Islet precursor cell (in vitro differentiated cells): Measurements from ENCODE around the gene RNF213.

ENCODE experiments used
- DNase-seq: peaks from one replicate; pipeline ENCODE4 v3.0.0-alpha.2; 2018

RNF213 gene

DNA sequence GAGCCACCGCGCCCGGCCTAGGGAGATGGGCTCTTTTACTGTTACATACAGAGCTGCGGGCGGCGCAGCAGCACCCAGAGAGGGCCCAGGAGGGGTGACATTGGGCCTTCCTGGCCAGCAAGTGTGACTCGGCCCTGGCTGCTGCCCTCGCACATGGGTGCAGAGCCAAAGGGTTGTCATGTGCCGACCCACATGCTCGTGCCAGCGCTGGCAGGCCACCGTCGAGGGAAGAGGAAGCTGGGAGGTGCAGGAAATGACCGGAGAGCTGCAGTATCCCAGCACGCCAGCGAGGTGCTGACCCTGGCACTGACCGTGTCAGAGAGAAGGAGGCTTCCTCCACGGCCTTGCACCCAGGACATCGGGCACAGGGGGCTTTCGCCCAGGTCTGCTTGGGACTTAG, 162.3 kb downstream of the RNF213 start:
- no peak for DNase-seq

DNA sequence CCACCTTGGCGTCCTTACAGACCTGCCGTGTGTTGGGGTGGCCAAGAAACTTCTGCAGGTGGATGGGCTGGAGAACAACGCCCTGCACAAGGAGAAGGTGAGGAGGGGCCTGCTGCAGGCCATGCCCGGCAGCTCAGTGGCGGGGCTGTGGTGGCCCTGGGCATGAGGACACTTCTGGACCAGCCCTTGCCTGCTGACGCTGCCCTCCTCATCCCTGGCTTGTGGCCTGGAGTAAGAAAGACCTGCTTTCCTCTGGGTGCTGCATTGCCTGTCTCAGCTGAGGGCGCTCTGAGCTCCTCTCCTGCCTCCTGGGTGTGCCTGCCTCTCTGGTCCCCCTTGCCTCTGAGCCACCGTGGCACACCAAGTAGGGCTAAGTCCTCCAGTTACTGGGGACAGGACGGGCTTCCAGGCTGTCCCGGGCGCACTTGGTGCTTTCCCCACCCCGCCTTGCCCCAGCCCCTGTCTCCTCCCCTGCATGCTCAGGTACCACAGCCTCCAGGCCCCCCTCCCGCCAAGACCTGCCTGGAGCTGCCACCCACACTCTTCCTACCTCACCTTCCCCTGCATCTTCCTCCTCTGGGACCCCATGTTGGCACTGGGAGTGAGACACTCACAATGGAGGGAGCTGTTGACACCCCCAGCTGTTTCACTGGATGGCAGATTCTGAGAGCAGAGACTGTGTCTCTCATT, 163.0 kb downstream of the RNF213 start:
- DNase-seq = no peak

DNA sequence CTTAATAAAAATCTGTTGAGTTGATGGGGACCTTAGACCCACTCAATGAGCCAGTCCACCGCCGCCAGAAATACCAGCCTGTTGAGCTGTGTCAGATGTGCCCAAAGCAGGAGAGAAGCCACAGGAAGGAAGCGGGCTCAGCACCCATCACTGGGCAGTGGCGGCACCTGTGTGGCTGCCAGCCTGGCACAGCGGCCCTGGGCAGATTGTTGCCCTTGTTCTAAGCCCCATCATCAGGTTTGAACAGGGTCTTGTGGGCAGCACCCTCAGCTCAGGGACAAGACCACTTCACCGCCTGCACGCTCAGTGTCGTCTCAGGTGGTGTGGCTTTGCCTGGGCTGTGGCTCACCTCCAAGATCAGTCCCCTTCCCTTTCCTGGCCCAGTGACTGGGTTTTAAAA, 163.6 kb downstream of the RNF213 start:
- DNase-seq = no peak

DNA sequence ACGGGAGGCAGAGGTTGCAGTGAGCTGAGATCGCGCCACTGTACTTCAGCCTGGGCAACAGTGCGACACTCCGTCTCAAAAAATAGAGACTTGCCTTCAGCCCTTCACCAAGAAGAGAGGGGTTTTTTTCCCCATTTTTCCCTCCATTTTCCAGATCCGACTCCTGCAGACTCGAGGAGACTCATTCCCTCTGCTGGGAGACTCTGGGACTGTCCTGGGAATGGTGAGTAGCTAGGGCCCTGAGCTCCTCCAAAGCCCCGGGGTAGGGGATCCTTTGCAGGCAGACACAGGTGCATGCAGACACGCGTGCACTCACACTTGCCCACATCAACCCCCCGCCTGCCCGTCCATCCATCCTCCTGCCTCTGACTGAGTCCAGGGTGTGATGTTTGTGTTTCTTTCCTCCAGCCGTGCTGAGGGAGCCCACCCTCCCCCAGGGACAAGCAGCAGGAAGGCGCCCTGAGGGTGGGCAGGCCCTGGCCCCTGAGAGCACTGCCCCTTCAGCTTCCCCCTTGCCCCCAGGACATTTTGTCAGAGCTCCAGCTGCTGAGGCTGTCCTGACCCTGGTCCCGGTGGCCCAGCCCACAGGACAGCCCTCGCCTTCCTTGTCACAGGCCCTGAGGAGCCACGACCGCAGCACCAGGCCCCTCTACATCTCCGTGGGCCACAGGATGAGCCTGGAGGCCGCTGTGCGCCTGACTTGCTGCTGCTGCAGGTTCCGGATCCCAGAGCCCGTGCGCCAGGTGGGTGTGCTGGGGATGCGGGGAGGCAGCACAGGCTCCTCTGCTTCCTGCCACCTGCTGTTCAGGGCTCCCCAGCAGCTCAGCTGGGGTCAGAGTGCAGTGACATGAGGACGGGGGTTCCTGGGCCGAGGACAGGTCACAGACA, 164.5 kb downstream of the RNF213 start:
- no peak for DNase-seq

DNA sequence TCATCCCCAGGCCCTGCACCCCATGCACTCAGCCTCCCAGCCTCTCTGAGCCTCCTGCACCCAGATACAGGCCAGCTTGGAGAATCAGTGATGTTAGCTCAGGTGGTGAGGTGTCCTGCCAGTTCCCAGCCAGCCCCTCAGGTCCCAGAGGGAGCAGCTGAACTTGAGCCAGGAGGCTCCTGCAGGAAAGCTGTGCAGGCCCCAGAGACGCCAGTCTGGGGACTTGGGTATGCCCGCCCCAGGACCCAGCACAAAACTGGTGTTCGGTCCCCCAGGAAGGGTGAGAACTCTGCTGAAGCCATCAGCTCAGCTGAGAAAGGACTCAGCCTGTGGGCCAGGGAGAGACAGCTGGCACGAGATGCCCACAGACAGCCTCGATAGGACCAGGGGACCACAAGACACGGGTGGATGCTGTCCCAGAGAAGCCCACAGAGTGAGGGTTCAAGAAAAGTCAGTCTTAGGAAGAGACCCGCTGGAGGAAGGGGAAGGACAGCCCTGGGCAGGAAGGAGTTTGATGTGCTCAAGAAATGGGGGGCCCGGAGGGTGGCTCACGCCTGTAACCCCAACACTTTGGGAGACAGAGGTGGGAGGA, 165.3 kb downstream of the RNF213 start:
- no peak for DNase-seq

DNA sequence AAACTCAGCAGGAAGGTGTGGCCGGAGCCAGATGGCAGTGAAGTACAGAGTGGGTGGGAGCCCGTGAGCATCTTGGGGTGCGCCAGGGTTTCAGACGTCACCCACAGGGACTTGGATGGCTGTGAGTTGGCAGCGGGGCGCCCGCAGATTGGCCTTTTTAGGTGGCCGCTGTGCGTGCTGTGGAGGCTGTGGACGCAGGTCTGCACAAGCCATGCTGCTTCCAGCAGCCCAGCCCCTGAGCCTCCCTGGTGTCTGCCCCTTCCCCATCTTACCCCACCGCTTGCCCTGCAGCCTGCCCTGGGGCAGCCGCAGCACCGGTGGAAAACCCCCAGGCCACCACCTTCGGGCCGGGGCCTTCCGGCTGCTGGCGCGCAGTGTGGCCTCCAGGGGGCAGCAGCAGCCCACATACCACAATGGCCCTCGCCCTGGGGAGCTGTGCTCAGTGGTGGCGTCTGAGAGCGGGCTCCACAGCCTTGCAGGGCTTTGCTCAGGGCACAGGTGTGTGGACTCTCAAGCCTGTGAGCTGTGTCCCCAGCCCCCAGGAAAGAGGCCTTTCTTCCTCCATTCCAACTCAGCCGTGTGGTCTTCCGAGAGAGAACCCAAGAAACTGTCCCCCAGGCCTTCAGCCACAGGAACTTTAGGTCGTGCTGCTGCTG, 166.1 kb downstream of the RNF213 start:
- DNase-seq = peak; percentile 90

DNA sequence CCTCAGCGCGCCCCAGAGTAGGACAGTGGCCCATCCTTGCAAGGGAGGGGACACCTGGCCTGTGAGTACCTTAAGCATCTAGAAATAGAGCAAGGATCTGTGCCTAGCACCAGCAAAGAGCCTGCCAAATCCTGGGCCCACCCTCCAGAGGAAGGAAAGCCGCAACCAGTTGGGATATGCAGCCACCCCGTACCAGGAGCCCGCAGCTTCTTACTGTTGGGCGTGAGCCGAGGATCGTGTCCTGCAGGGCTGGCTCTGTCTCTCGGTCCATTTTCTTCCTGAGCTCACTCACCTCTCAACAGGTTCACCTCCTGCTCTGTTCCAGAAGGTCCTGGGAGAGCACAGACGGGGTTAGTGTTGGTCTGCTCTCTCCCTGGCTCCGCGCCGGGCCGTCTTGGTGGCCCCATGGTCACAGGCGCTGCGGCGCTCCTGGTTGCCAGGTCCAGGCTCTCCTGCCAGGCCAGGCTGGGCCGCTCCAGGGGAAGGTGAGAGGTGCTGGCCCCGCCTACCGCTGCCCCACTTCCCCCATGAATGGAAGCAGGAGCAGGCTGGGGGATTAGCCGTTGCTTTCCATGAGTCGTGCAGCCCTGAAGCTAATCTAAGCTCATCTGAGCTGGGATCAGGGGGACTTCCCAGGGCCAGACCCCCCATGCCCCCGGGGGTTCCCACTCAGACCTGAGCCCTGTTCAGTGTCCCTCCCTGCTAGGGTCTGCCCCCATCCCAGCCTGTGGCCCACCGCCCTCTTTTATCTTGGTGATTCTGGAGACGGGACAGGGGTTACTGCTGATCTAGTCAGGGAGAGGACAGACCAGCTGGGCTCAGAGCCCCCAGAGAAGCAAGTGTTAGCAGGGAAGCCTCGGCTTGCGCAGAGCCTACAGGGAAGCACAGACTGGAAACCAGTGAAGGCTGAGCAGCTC, 167.0 kb downstream of the RNF213 start:
- no peak for DNase-seq

DNA sequence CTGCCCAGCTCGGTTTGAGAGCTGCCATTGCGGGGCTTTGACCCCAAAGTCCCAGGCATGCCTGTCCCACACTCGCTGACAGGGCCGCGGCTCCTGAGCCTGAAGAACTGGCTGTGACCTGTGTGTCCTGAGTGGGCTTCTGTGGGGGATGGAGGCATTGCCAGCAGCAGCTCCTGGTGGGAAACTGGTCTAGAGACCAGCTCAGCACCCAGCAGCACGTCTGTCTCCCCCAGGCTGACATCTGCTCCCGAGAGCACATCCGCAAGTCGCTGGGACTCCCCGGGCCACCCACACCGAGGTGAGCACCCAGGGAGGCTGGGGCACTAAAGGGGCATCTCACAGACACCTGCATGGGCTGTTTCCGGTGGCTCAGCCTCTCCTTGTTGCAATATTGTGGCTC, 167.7 kb downstream of the RNF213 start:
- no peak for DNase-seq

DNA sequence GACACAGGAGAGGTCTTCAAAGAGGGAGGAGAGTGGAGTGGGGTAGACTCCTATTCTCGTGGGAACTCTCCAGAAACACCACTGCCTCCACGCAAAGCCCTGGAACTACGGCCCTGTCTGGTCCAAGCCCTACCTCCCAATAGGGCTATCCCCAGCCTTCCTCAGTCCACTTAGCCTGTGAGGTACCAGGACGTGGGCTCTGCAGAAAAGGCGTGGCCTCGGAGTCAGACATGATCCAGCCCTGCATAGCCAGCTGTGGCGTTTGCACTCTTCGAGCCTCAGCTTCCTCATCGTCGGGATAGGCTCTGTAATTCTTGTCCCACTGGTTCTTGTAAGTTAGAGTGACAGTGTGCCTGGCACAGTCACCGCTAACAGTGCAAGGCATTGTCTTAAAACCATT, 168.1 kb downstream of the RNF213 start:
- DNase-seq = no peak

DNA sequence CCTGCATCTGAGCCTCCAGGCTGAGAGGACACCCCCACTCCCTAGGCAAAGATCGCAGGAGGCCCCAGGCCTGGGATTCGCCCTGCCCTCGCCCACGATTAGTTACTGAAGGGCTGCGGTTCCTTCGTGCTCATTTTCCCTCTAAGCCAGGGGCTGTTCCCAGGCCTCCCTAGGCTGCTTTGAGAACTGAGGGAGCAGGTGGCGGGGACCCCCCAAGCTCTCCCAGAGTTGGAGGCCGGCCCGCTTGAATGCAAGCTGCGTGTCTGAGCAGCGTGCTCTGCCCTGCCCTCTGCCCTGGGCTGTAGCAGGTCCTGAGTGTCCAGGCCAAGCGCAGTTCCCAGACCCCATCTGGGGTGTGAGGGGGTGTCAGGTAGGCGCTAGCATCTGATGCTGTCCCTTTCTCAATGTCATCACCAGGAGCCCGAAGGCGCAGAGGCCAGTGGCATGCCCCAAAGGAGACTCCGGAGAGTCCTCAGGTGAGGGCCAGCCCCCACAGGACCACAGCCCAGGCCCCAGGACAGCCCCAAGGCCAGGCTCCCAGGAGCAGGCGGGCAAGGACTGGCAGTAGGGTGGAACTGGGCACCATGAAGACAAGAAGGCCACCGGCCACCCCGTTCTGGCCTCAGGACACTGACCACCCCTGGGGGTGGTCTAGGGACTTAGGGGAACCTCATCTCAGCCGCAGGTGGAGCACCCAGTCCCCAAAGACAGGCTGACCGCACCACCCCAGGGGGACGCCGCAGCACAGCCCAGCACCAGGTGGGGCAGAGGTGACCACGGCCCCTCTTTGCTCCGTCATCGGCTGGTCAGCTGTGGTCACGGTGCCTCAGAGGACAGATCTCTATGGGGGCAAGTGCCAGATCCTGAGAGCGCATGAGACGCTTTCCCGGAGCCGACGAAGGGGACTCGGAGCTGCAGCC, 169.0 kb downstream of the RNF213 start:
- no peak for DNase-seq

DNA sequence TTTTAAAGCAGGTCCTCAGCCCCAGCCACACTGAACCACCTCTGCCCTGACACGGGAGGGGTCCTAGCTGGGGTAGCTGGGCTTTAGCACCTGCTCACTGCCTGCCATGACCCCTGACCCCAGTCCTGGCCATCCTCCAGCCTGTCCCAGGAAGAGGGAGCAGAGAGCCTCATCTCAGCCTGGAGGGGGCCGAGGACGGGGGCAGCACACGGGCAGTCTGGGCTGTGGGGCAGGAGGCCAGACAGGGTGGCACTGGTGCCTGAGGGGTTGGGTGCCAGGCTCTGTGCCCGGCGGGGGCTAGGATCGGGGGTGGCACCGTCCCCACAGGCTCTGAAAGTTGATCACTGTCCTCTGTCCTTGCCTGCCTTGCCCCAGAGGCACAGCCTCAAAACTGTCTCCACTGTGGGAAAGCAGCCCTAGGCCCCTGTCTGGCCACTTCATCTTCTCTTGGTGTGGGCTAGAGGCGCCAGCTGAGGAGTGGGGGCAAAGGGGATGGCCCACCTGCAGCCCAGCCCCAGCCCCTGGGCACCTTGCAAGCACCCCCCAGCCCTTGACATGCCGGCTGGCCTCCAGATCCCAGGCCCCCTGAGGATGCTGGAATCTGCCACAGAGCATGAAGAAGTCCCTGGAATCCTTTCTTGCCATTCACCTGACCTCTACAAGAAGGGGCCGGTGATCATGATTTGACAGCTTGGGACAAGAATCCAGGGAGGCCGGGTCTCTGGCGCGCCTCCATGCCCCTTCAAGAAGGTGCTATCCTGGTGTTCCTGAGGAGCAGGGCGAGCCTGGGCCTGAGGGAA, 170.0 kb downstream of the RNF213 start:
- no peak for DNase-seq

DNA sequence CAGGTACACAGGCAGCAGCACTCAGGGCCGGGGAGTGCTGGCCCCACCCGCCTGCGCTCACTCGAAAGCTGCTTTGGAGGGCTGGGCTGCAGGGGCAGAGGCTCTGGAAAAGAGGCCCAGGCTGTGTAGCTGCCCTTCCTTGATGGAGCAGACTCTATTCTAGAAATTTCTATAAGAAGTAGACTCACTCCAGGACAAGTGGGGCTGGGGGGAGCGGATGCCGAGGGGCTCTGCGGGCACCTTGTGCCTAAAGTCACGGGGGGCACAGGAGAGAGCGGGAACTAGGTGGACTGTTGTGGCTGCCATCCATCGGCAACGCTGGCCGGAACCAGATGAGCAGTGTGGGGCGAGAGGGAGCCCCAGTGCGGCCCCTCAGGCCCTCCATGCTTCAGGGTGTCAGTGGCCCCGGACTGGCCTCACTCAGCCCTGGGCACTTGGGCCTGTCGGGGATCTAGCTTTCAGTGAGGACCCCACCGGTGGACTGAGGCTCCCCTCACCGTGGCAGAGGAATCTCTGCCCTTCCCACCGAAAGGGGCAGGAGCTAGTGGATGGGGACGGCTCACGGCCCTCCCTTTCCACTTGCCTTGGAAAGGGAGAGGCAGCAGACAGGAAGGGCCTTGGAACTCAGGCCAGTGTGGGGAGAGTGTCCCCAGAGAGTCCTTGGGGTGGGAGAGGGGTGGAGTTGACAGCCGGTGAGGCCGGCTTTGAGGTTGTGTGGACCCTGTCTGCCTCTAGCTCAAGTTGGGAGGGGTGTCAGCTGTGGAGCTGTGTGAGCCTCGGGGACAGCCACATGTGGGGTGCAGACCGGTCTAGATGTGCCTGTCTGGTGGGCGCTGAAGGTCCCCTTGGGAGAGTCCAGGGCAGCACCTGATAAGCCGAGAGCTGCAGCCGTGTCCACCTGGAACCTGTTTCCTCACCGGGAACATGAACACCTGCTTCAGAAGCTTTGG, 170.9 kb downstream of the RNF213 start:
- no peak for DNase-seq

DNA sequence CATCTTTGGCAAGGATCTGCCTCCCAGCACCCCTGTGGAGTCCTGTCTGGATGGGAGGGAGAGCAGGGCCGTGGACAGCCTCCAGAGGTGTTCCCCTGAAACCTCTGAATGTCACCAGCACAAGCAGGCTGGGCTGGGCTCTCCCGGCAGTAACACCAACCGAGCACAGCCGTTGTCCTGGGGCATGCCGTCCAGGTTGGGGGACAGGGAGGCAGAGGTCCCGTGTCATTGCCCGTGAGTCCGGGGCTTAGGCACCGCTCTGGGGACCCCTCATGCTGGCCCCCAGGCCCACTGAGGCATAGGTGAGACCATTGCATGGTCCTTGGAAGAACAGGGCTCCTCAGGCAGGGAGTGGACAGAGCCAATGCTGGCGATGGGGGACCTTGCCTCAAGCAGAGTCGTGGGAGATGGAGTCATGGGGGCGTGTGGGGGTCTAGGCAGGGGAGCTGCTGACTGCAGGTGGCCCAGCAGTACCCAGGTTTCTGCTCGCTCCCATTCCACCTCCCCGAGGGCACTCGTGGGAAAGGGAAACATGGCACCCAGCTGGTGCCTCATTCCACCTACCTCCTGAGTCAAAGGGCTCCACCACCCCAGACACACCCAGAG, 171.8 kb downstream of the RNF213 start:
- DNase-seq = no peak

DNA sequence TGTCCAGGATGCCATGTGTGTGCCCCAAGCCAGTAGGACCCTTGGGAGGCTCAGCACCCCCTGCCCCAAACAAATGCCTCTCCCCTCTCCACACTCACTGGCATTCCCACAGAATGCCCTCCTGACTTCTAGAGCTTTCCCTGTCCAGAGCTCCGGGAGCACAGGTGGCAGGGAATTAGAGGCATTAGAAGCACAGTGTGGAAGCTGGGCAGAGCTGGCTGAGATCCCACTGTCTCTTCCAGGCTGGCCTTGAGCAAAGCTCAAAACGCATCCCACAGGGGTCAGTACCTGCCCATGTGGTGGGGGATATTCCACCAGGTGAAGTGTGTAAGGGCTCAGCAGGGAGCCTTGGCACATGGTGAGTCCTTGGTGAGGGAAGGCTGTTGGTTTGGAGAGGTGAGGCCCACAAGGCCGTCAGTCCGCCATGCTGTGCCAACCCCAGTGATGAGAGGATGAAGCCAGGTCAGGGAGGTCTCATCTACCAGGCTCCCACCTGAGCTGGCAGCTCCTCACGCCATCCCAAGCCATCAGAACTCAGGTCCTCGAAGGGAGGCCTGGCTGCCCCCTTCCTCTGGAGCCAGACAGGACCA, 172.4 kb downstream of the RNF213 start:
- no peak for DNase-seq

DNA sequence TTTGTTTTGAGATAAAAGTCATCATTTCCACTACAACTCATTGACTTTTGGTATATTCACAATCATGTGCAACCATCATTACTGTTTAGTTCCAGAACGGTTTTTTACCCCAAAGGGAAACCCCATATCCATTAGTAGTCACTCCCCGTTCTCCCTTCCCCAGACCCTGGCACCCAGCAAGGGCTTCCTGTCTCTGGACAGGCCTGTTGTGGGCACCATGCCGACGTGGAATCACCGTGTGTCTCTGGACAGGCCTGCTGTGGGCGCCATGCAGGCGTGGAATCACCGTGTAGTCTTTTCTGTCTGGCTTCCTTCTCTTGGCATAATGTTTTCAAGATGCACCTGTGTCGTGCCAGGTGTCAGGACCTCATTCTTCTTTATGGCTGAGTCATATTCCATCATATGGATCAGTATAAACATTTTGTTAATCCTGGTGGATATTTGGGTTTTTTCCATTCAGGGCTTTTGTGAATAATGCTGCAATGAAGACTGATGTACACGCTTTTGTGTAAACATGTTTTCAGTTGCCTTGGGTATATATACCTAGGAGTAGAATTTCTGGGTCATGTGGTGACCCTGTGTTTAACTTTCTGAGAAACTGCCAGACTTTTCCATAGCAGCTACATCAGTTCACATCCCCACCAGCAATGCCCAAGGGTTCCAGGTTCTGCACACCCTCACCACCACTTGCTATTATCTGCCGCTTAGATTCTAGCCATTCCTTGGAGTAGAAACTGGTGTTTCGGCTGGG, 173.4 kb downstream of the RNF213 start:
- DNase-seq = no peak

DNA sequence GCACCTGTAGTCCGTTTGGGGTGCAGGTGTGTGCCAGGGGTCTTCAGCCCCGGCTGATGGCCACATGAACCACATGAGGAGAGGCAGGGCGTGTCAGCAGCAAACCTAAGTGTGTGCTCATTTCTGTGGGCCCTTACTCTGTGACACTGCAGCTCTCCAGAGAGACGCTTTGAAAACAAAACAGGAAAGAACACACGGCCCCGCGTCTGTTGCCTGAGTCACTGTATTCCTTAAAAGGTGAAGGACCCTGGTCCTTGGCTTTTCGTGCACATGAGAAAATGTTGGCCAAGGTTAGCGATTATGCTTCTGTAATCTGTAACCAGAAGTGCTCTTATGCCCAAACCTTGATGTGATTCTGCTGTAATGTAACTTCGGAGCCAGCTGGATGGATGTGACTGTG, 176.9 kb downstream of the RNF213 start:
- DNase-seq = no peak

DNA sequence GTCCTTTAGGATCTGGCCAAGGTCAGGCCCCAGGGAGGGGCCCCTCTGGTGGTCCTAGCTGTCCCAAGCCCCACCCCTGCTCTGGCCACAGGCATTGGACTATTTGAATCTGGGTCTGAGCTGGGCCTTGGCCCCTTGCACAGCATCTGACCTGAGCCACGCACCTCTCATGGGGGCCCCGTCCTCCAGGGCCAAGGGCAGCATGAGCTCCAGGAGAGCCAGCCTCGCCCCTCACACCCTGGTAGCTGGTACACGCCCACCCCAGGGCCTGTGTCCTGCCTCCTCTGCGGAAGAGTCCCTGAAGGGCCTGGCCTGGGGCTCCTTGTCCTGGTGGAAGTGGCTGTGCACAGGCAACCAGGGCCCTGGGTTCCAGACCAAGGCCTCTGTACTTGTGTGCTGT, 178.2 kb downstream of the RNF213 start:
- no peak for DNase-seq

DNA sequence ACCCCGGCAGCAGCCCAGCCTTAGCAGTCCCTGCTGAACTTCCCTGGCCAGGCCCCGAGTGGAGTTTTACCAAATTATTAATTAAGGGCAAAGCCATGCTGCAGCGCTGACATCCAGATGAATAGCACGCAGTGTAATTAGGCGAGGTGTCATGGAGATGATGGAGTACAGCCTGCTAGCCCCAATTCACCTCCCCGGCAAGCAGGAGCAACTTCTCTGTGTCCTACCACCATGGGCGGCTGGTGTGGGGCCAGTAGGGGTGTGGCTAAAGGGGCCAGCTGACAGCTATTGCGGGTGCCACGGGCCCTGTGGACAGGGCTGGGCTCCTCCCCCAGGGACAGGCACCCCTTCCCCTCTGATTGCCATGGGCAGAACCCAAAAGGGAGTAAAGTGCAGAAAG, 178.8 kb downstream of the RNF213 start:
- no peak for DNase-seq
